Globus pallidus (tissue), 1 donor: ENCODE measurements around the gene HBS1L.

ENCODE experiments used
- DNase-seq: peaks from one replicate; pipeline ENCODE4 v3.0.0-alpha.2; 2015; ENCODE audit warnings: low spot score

HBS1L gene

GRCh38 chr6:135054569-135055498, at the start of gene HBS1L:
Gene HBS1L, minus strand, starts transcription at chr6:135054822. Its CDS starts 131 bp downstream, at chr6:135054691.
- DNase-seq = peak; percentile 96

GRCh38 chr6:135104199-135104598, 49.6 kb upstream of the HBS1L start:
- DNase-seq = no peak

- no peak for DNase-seq
Observed at GRCh38 chr6:135102191-135102590, 47.6 kb upstream of the HBS1L start.

GRCh38 chr6:135097172-135097571, 42.5 kb upstream of the HBS1L start:
- DNase-seq = no peak

- DNase-seq = no peak
Observed at GRCh38 chr6:135096403-135097130, 41.9 kb upstream of the HBS1L start.

GRCh38 chr6:135095716-135096115, 41.1 kb upstream of the HBS1L start:
- no peak for DNase-seq

GRCh38 chr6:135094403-135094821, 39.8 kb upstream of the HBS1L start:
- no peak for DNase-seq

GRCh38 chr6:135093578-135093977, 39.0 kb upstream of the HBS1L start:
- no peak for DNase-seq

GRCh38 chr6:135092724-135093123, 38.1 kb upstream of the HBS1L start:
- DNase-seq = no peak

GRCh38 chr6:135090819-135091218, 36.2 kb upstream of the HBS1L start:
- no peak for DNase-seq

GRCh38 chr6:135089901-135090300, 35.3 kb upstream of the HBS1L start:
- no peak for DNase-seq

GRCh38 chr6:135088818-135089809, 34.5 kb upstream of the HBS1L start:
- DNase-seq = no peak

- DNase-seq = no peak
Observed at GRCh38 chr6:135088281-135088680, 33.7 kb upstream of the HBS1L start.

GRCh38 chr6:135087803-135088202, 33.2 kb upstream of the HBS1L start:
- DNase-seq = no peak

- DNase-seq = no peak
Observed at GRCh38 chr6:135087403-135087802, 32.8 kb upstream of the HBS1L start.

GRCh38 chr6:135086414-135086764, 31.8 kb upstream of the HBS1L start:
- DNase-seq = no peak

- no peak for DNase-seq
Observed at GRCh38 chr6:135085700-135086413, 31.2 kb upstream of the HBS1L start.

GRCh38 chr6:135084916-135085269, 30.3 kb upstream of the HBS1L start:
- no peak for DNase-seq

GRCh38 chr6:135084001-135084915, 29.6 kb upstream of the HBS1L start:
- DNase-seq = no peak

- DNase-seq = no peak
Observed at GRCh38 chr6:135081966-135082365, 27.3 kb upstream of the HBS1L start.
